Measurements from ENCODE around the gene CDH11.

Gene CDH11

GRCh38 chr16:65042438-65043365, 79.2 kb downstream of the CDH11 start:
- no peak for DNase-seq

GRCh38 chr16:65041667-65042066, 80.2 kb downstream of the CDH11 start:
- Mint-ChIP-seq H3K4me1 (no peaks in the 10 kb centered on the region), H3K36me3 (no peaks in the 10 kb centered on the region), H3K4me3 (no peak overlapping the region), H3K9me3 (peaks cover 3% of the 10 kb centered on the region), H3K27ac (no peak overlapping the region), H3K27me3 (no peaks in the 10 kb centered on the region)
- no peak for DNase-seq
- CTCF ChIA-PET = no interaction called here

More at GRCh38 chr16:65042438-65043365, 79.2 kb downstream of the CDH11 start:
- H3K27ac Mint-ChIP-seq = no peak overlapping the region
- H3K36me3 Mint-ChIP-seq = no peaks in the 10 kb centered on the region
- CTCF ChIA-PET = no interaction called here
- peaks cover 4% of the 10 kb centered on the region for H3K9me3 Mint-ChIP-seq
- no peaks in the 10 kb centered on the region for H3K27me3 Mint-ChIP-seq
- H3K4me3 Mint-ChIP-seq = no peak overlapping the region
- H3K4me1 Mint-ChIP-seq = no peaks in the 10 kb centered on the region

- DNase-seq = no peak
- Mint-ChIP-seq H3K9me3 (peaks cover 9% of the 10 kb centered on the region), H3K36me3 (no peaks in the 10 kb centered on the region), H3K27ac (no peak overlapping the region), H3K4me1 (no peaks in the 10 kb centered on the region), H3K27me3 (no peaks in the 10 kb centered on the region), H3K4me3 (no peak overlapping the region)
- CTCF ChIA-PET = no interaction called here
These were observed 83.8 kb downstream of the CDH11 start for GRCh38 chr16:65038100-65038499.

GRCh38 chr16:65037556-65037955, 84.3 kb downstream of the CDH11 start:
- no peaks in the 10 kb centered on the region for H3K27me3 Mint-ChIP-seq
- peaks cover 9% of the 10 kb centered on the region for H3K9me3 Mint-ChIP-seq
- no peak overlapping the region for H3K4me3 Mint-ChIP-seq
- H3K4me1 Mint-ChIP-seq = no peaks in the 10 kb centered on the region
- CTCF ChIA-PET = no interaction called here
- DNase-seq = no peak
- no peaks in the 10 kb centered on the region for H3K36me3 Mint-ChIP-seq
- no peak overlapping the region for H3K27ac Mint-ChIP-seq

- CTCF ChIA-PET = no interaction called here
- Mint-ChIP-seq H3K27me3 (no peaks in the 10 kb centered on the region), H3K4me1 (no peaks in the 10 kb centered on the region), H3K27ac (no peak overlapping the region), H3K36me3 (no peaks in the 10 kb centered on the region), H3K4me3 (no peak overlapping the region), H3K9me3 (peaks cover 13% of the 10 kb centered on the region)
- DNase-seq = no peak
These were observed 86.9 kb downstream of the CDH11 start for GRCh38 chr16:65034915-65035314.

DNA sequence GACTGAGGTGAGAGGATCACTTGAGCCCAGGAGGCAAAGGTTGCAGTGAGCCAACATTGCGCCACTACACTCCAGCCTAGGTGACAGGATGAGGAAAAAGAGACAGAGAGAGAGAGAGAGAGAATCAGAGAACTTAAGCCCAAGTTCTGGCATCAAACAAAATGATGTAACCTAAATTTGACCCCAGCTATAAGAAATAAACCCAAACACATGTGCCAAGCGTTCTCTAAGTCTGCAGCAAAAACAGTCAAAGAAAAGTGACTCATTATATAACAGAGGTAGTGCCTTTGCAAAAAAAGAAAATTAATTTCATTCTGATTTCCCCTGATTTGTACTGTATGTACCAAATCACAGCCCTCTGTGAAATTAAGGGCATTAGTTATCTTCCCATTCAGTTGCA, 89.5 kb downstream of the CDH11 start:
- Mint-ChIP-seq H3K27ac (no peak overlapping the region), H3K27me3 (no peaks in the 10 kb centered on the region), H3K9me3 (peaks cover 20% of the 10 kb centered on the region), H3K4me1 (no peaks in the 10 kb centered on the region), H3K4me3 (no peak overlapping the region), H3K36me3 (no peaks in the 10 kb centered on the region)
- no peak for DNase-seq
- CTCF ChIA-PET = no interaction called here

- Mint-ChIP-seq H3K9me3 (peaks cover 10% of the 10 kb centered on the region), H3K27ac (no peak overlapping the region), H3K4me1 (no peaks in the 10 kb centered on the region), H3K36me3 (no peaks in the 10 kb centered on the region), H3K4me3 (no peak overlapping the region), H3K27me3 (no peaks in the 10 kb centered on the region)
- no peak for DNase-seq
- CTCF ChIA-PET = no interaction called here
These were observed 97.1 kb downstream of the CDH11 start for GRCh38 chr16:65024767-65025178.

GRCh38 chr16:65023802-65024201, 98.1 kb downstream of the CDH11 start:
- Mint-ChIP-seq H3K27ac (no peak overlapping the region), H3K4me3 (no peak overlapping the region), H3K27me3 (no peaks in the 10 kb centered on the region), H3K4me1 (no peaks in the 10 kb centered on the region), H3K9me3 (peaks cover 6% of the 10 kb centered on the region), H3K36me3 (no peaks in the 10 kb centered on the region)
- CTCF ChIA-PET = no interaction called here
- DNase-seq = no peak

GRCh38 chr16:65021852-65022595, 99.8 kb downstream of the CDH11 start:
- no peak for DNase-seq
- Mint-ChIP-seq H3K4me1 (no peaks in the 10 kb centered on the region), H3K27me3 (no peaks in the 10 kb centered on the region), H3K4me3 (no peak overlapping the region), H3K27ac (no peak overlapping the region), H3K9me3 (peaks cover 3% of the 10 kb centered on the region), H3K36me3 (no peaks in the 10 kb centered on the region)
- CTCF ChIA-PET = no interaction called here

GRCh38 chr16:65016754-65017153, 105.1 kb downstream of the CDH11 start:
- CTCF ChIA-PET = no interaction called here
- Mint-ChIP-seq H3K27me3 (no peaks in the 10 kb centered on the region), H3K4me1 (no peaks in the 10 kb centered on the region), H3K4me3 (no peak overlapping the region), H3K36me3 (no peaks in the 10 kb centered on the region), H3K27ac (no peak overlapping the region), H3K9me3 (peaks cover 6% of the 10 kb centered on the region)
- no peak for DNase-seq

DNA sequence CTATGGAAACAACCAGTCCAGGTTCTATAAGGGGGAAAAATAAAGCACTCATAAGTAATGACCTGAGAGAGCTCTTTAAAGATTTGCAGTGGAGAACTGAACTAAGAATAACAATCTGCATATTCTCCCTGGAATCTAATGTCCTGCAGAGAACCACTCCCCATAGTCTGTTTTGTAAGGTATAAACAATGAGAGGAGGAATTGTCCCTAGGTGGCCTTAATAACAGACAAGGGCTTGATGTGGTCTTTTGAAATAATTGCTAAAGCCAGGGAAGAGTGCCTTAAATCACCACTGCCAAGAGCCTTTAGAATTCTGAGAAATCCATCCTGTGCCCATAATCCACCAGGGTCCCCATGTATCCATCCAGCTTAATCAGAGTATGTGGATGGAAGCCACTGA, 106.3 kb downstream of the CDH11 start:
- Mint-ChIP-seq H3K9me3 (peaks cover 6% of the 10 kb centered on the region), H3K27ac (no peak overlapping the region), H3K4me3 (no peak overlapping the region), H3K4me1 (no peaks in the 10 kb centered on the region), H3K36me3 (no peaks in the 10 kb centered on the region), H3K27me3 (no peaks in the 10 kb centered on the region)
- CTCF ChIA-PET = no interaction called here
- no peak for DNase-seq

- H3K27ac Mint-ChIP-seq = no peak overlapping the region
- no peaks in the 10 kb centered on the region for H3K4me1 Mint-ChIP-seq
- CTCF ChIA-PET = no interaction called here
- peaks cover 6% of the 10 kb centered on the region for H3K9me3 Mint-ChIP-seq
- H3K4me3 Mint-ChIP-seq = no peak overlapping the region
- no peaks in the 10 kb centered on the region for H3K36me3 Mint-ChIP-seq
- no peak for DNase-seq
- no peaks in the 10 kb centered on the region for H3K27me3 Mint-ChIP-seq
These were observed 109.5 kb downstream of the CDH11 start for GRCh38 chr16:65012357-65012756.

- H3K4me3 Mint-ChIP-seq = no peak overlapping the region
- H3K4me1 Mint-ChIP-seq = no peaks in the 10 kb centered on the region
- no peak for DNase-seq
- H3K36me3 Mint-ChIP-seq = no peaks in the 10 kb centered on the region
- no peaks in the 10 kb centered on the region for H3K27me3 Mint-ChIP-seq
- H3K27ac Mint-ChIP-seq = no peak overlapping the region
- CTCF ChIA-PET = no interaction called here
- peaks cover 6% of the 10 kb centered on the region for H3K9me3 Mint-ChIP-seq
These were observed 111.7 kb downstream of the CDH11 start for GRCh38 chr16:65010125-65010524.

- no peaks in the 10 kb centered on the region for H3K27me3 Mint-ChIP-seq
These were observed 116.2 kb downstream of the CDH11 start for GRCh38 chr16:65005696-65006095.

DNA sequence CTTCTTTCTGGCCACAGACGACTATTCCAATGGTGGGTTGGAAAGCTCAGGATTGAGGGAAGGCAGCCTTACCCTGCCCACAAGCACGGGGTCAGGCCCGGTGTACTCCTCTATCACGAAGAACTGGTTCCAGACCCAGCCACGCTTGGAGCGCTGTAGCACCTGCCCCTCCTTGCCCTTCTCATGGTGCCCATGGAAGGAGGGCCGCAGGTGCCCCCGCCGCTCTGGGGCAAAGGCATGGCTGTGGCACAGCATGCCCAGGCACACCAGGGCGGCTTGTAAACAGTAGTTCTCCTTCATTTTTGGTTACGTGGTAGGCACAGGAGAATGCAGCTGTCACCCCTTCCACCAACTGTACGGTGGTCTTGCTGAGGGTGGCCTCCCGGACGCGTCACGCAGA, 117.3 kb downstream of the CDH11 start:
- DNase-seq = no peak
- H3K27ac Mint-ChIP-seq = no peak overlapping the region
- H3K36me3 Mint-ChIP-seq = no peaks in the 10 kb centered on the region
- no peaks in the 10 kb centered on the region for H3K4me1 Mint-ChIP-seq
- CTCF ChIA-PET = no interaction called here
- peaks cover 6% of the 10 kb centered on the region for H3K9me3 Mint-ChIP-seq
- no peak overlapping the region for H3K4me3 Mint-ChIP-seq
- no peaks in the 10 kb centered on the region for H3K27me3 Mint-ChIP-seq

More at GRCh38 chr16:65005696-65006095, 116.2 kb downstream of the CDH11 start:
- Mint-ChIP-seq H3K36me3 (no peaks in the 10 kb centered on the region), H3K27ac (no peak overlapping the region), H3K4me3 (no peak overlapping the region), H3K9me3 (peaks cover 4% of the 10 kb centered on the region), H3K4me1 (no peaks in the 10 kb centered on the region)
- CTCF ChIA-PET = no interaction called here
- DNase-seq = no peak

Data from activated naive CD4-positive, alpha-beta T cell treated with anti-CD3 and anti-CD28 coated beads, Interleukin-2, amount 10 ng/mL, durations not matched to agents 7 days and 5 days (primary cell).